ENCODE measurements around the gene CD8B.

CD8B gene

DNA sequence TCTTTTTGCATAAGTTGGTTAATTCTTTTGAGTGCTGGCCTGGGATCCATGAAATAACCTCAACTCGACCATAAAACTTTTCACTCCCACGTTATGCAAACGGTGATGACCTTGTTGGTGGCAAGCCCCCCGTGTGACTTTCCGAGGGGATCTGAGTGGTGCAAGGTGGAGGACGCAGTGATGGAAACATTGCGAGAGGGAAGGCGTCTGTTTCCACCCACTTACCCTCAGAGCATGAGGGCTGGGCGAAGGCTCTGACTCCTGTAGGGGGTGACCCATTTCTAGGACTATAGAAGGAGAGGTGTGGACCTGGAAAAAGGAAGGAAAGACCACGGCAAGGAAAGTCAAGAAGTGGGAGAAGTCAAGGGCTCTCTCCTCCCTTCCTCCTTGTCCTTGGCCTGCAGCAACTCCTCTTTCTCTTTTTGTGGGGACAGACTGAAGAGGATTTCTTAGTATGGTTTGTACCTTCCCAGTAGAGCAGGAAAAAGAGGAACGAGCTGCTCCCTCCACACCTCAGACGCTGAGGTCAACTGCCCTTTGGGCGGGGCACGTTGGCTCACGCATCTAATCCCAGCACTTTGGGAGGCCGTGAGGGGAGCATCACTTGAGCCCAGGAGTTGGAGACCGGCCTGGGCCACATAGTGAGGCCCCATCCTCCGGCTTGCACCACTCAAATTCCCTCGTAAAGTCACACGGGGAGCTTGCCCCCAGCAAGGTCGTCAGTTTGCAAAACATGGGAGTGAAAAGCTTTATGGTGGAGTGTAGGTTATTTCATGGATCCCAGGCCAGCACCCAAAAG is 55.4 kb downstream of the CD8B start:
- Histone ChIP-seq H3K9me3 (ENCODE audit: control insufficient read depth in 2 of 2, low read length in 2 of 2) (no peaks in the 10 kb centered on the region), H3K4me3 (ENCODE audit: low read length in 2 of 2) (no peak overlapping the region), H3K27me3 (ENCODE audit: control insufficient read depth in 2 of 2, insufficient read depth in 2 of 2, low read length in 2 of 2) (peaks cover 12 to 15% of the 10 kb centered on the region in 2 donors), H3K4me1 (ENCODE audit: control insufficient read depth in 2 of 2, insufficient read depth in 2 of 2, low read length in 2 of 2) (peaks cover 12 to 17% of the 10 kb centered on the region in 2 donors), H3K36me3 (ENCODE audit: control insufficient read depth in 2 of 2, insufficient read depth in 2 of 2, low read length in 2 of 2) (no peaks in the 10 kb centered on the region), H3K9ac (ENCODE audit: low read depth in 1 of 2, low read length in 2 of 2) (no peak overlapping the region), H3K27ac (ENCODE audit: low read depth in 2 of 2, low read length in 2 of 2) (no peak overlapping the region)

DNA sequence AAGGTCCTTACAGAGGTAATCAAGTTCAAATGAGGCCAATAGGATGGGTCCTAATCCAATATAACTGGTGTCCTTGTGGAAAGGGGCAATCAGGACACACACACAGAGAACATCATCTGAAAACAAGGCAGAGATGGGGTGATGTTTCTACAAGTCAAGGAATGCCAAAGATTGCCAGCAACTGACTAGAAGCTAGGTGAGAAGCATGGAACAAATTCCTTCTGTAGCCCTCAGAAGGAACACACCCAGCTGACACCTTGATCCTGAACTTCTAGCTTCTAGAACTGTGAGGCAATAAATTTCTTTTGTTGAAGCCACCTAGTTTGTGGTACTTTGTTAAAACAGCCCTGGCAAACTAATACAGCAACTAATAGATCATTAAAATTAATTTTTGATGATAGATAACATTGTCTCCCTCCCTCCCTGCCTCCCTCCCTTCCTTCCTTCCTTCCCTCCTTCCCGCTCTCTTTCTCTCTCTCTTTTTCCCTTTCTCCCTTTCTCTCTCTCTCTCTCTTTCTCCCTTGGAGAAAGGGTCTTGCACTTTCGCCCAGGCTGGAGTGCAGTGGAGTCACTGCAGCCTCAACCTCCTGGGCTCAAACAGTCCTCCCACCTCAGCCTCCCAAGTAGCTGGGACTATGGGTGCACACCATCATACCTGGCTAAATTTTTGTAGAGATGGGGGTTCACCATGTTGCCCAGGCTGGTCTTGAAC is 60.7 kb downstream of the CD8B start:
- Histone ChIP-seq H3K27ac (ENCODE audit: low read depth in 2 of 2, low read length in 2 of 2) (no peak overlapping the region), H3K4me3 (ENCODE audit: low read length in 2 of 2) (no peak overlapping the region), H3K36me3 (ENCODE audit: control insufficient read depth in 2 of 2, insufficient read depth in 2 of 2, low read length in 2 of 2) (no peaks in the 10 kb centered on the region)

DNA sequence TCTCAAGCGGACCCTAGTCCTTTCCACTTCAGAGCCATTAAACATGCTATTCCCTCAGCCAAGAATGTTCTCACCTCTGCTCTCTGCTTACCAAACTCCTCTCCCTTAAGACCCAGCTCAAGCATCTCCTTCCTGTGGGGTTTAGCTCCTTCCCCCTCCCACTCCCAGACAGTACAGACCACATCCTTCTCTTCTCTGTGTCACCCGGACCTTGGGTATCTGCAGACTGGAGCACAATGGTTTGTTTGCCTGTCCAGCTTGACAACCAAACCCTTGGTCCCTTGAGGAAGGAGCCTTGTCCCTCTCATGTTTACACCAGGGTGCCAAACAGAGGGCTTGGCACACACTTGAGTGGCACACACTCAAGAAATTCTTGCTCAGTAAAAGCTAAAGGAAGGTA is 66.8 kb downstream of the CD8B start:
- peaks cover 29 to 36% of the 10 kb centered on the region in 2 donors for H3K27me3 ChIP-seq (ENCODE audit: control insufficient read depth in 2 of 2, insufficient read depth in 2 of 2, low read length in 2 of 2)
- no peak overlapping the region for H3K9ac ChIP-seq (ENCODE audit: low read depth in 1 of 2, low read length in 2 of 2)
- no peaks in the 10 kb centered on the region for H3K36me3 ChIP-seq (ENCODE audit: control insufficient read depth in 2 of 2, insufficient read depth in 2 of 2, low read length in 2 of 2)
- peaks cover 0 to 9% of the 10 kb centered on the region in 2 donors for H3K4me1 ChIP-seq (ENCODE audit: control insufficient read depth in 2 of 2, insufficient read depth in 2 of 2, low read length in 2 of 2)
- H3K4me3 ChIP-seq (ENCODE audit: low read length in 2 of 2) = no peak overlapping the region
- peaks cover 10 to 11% of the 10 kb centered on the region in 2 donors for H3K9me3 ChIP-seq (ENCODE audit: control insufficient read depth in 2 of 2, low read length in 2 of 2)
- H3K27ac ChIP-seq (ENCODE audit: low read depth in 2 of 2, low read length in 2 of 2) = no peak overlapping the region

More for the DNA sequence above, 60.7 kb downstream of the CD8B start:
- Histone ChIP-seq H3K27me3 (ENCODE audit: control insufficient read depth in 2 of 2, insufficient read depth in 2 of 2, low read length in 2 of 2) (no peaks in the 10 kb centered on the region), H3K9me3 (ENCODE audit: control insufficient read depth in 2 of 2, low read length in 2 of 2) (peaks cover 10 to 11% of the 10 kb centered on the region in 2 donors), H3K9ac (ENCODE audit: low read depth in 1 of 2, low read length in 2 of 2) (no peak overlapping the region), H3K4me1 (ENCODE audit: control insufficient read depth in 2 of 2, insufficient read depth in 2 of 2, low read length in 2 of 2) (no peaks in the 10 kb centered on the region)

DNA sequence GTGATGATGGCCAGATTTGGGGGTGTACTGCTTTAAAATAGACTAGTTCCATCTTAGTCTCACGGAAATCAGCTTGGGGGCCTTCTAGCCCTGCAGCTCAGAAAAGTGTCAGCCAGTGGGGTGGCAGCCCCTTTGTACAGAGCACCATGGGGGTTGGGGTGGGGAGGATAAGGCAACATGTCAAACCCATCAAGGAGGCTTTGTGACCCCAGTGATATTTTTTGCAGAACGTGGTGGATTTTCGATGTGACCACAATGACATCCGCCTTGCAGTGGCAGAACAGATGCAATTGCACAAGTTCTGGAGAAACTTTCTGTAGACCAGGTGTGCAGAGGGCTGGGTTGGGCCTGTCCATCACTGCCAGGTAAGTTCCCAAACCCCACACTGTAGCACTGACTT is 67.9 kb downstream of the CD8B start:
- Histone ChIP-seq H3K9ac (ENCODE audit: low read depth in 1 of 2, low read length in 2 of 2) (no peak overlapping the region), H3K36me3 (ENCODE audit: control insufficient read depth in 2 of 2, insufficient read depth in 2 of 2, low read length in 2 of 2) (no peaks in the 10 kb centered on the region), H3K27ac (ENCODE audit: low read depth in 2 of 2, low read length in 2 of 2) (no peak overlapping the region), H3K4me3 (ENCODE audit: low read length in 2 of 2) (no peak overlapping the region), H3K4me1 (ENCODE audit: control insufficient read depth in 2 of 2, insufficient read depth in 2 of 2, low read length in 2 of 2) (peaks cover 0 to 9% of the 10 kb centered on the region in 2 donors), H3K9me3 (ENCODE audit: control insufficient read depth in 2 of 2, low read length in 2 of 2) (peaks cover 10 to 11% of the 10 kb centered on the region in 2 donors), H3K27me3 (ENCODE audit: control insufficient read depth in 2 of 2, insufficient read depth in 2 of 2, low read length in 2 of 2) (peaks cover 37 to 42% of the 10 kb centered on the region in 2 donors)

DNA sequence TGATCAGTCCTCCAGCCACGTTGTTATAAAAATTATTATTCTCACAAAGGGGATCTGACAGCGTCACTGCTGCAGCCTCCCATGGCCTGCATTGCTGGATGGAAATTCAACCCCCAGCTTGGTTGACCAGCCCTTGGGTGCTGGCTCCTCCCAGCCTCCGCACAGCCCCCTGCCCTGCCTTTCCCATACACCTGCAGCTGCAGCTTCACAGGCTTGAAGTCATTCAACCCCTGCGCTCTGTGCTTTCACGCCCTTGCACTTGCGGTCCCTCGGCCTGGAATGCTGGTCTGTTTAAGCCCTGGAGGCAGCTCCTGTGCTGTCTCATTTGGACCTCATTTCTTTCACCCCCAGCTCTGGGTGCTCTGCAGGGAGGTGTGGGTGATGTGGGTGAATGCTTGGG is 70.1 kb downstream of the CD8B start:
- Histone ChIP-seq H3K9ac (ENCODE audit: low read depth in 1 of 2, low read length in 2 of 2) (no peak overlapping the region), H3K9me3 (ENCODE audit: control insufficient read depth in 2 of 2, low read length in 2 of 2) (peaks cover 2 to 3% of the 10 kb centered on the region in 2 donors), H3K36me3 (ENCODE audit: control insufficient read depth in 2 of 2, insufficient read depth in 2 of 2, low read length in 2 of 2) (no peaks in the 10 kb centered on the region), H3K27ac (ENCODE audit: low read depth in 2 of 2, low read length in 2 of 2) (no peak overlapping the region), H3K4me1 (ENCODE audit: control insufficient read depth in 2 of 2, insufficient read depth in 2 of 2, low read length in 2 of 2) (peaks cover 0 to 9% of the 10 kb centered on the region in 2 donors), H3K4me3 (ENCODE audit: low read length in 2 of 2) (no peak overlapping the region), H3K27me3 (ENCODE audit: control insufficient read depth in 2 of 2, insufficient read depth in 2 of 2, low read length in 2 of 2) (peaks cover 38 to 44% of the 10 kb centered on the region in 2 donors)

DNA sequence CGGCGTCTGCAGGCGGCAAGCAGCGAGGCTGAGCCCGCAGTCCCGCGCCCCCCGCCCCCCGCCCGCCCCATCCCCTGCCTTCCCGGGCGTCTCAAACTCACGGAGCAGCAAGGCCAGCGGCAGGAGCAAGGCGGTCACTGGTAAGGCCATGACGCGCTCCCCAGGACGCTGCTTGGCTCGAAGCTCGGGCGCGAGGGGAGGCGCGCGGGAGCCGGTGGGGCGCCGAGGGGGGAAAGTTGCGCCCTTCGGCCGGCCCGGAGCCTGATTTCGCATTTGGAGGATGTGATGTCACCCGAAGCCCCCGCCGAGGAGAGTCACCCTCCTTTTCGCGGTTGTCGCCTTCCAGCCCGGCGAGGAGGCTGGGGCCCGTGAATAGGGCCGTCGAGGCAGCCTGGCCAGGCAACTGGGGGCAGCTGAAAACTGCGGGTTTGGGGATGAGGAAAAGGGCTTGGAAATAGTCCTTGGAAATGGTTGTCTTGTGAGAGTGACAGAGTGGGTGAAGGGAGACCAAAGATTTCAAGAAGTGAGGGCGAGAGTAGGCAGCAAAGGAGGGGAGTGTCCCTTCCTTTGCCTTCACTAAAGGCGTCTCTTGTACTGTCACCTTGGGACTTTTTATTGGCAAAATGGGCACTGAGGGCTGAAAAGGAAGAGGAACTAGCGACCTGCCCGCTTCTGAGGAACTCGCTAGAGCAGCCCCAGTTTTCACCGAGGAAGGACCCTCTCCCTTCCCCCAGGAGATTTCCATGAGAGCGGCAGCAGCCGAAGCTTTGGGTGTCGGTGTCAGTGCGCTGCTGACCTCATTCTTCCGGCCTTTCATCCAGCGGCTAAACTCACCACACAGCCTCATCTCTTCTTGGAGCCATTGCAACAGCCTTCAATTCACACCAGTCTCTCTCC is 70.8 kb downstream of the CD8B start, which contains the start of gene CD8A:
TSS of gene CD8A (minus strand) at position 238 of the 897 bp plus-strand sequence. CDS start at position 150, 88 bp downstream.
- Histone ChIP-seq H3K9ac (ENCODE audit: low read depth in 1 of 2, low read length in 2 of 2) (peak within 1 kb of the TSS in 1 of 2 donors; percentile 4), H3K36me3 (ENCODE audit: control insufficient read depth in 2 of 2, insufficient read depth in 2 of 2, low read length in 2 of 2) (no peaks in the 10 kb centered on the region), H3K27me3 (ENCODE audit: control insufficient read depth in 2 of 2, insufficient read depth in 2 of 2, low read length in 2 of 2) (peaks cover 40 to 44% of the 10 kb centered on the region in 2 donors), H3K9me3 (ENCODE audit: control insufficient read depth in 2 of 2, low read length in 2 of 2) (no peaks in the 10 kb centered on the region), H3K27ac (ENCODE audit: low read depth in 2 of 2, low read length in 2 of 2) (no peak within 1 kb of the TSS), H3K4me3 (ENCODE audit: low read length in 2 of 2) (peak within 1 kb of the TSS in 1 of 2 donors; percentile 50), H3K4me1 (ENCODE audit: control insufficient read depth in 2 of 2, insufficient read depth in 2 of 2, low read length in 2 of 2) (peaks cover 0 to 9% of the 10 kb centered on the region in 2 donors)

DNA sequence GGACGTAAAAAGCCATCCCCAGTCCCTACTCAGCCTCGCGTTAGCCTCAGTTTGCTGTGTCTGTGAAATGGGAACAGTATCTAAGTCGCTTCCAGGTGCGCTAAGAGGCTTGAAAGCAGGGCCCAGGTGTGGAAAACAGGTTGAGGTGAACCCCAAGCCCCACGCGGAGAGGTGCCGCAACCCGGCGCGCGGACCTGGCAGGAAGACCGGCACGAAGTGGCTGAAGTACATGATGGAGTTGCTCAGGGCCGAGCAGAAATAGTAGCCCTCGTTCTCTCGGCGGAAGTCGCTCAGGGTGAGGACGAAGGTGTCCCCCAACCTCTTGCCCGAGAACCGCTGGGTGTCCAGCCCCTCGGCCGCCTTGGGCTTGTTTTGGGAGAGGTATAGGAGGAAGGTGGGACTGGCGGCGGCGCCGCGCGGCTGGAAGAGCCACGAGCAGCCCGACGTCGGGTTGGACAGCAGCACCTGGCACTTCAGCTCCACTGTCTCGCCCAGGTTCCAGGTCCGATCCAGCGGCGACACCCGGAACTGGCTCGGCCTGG is 71.5 kb downstream of the CD8B start:
- Histone ChIP-seq H3K4me3 (ENCODE audit: low read length in 2 of 2) (peak overlapping the region in 1 of 2 donors; percentile 50), H3K9me3 (ENCODE audit: control insufficient read depth in 2 of 2, low read length in 2 of 2) (no peaks in the 10 kb centered on the region), H3K9ac (ENCODE audit: low read depth in 1 of 2, low read length in 2 of 2) (no peak overlapping the region), H3K27ac (ENCODE audit: low read depth in 2 of 2, low read length in 2 of 2) (no peak overlapping the region), H3K4me1 (ENCODE audit: control insufficient read depth in 2 of 2, insufficient read depth in 2 of 2, low read length in 2 of 2) (peaks cover 0 to 9% of the 10 kb centered on the region in 2 donors), H3K27me3 (ENCODE audit: control insufficient read depth in 2 of 2, insufficient read depth in 2 of 2, low read length in 2 of 2) (peaks cover 43 to 44% of the 10 kb centered on the region in 2 donors), H3K36me3 (ENCODE audit: control insufficient read depth in 2 of 2, insufficient read depth in 2 of 2, low read length in 2 of 2) (no peaks in the 10 kb centered on the region)

DNA sequence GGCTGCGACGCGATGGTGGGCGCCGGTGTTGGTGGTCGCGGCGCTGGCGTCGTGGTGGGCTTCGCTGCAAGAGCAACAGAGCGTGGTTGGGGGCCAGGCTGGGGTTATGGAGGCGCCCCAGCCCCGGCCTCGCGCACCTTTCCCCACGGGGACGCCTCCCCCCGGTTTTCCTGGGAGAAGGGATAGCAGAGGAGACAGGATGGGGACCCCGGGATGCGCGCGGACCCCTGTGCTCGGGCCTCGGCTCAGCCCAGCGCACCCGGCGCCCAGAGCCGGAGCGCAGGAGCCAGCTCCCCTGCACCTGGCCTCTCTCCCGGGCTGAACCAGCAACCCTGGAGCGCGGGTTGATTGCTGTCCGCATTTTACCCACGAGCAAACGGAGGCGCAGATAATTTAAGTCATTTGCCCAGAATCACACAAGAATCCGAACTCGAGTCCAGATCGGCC is 72.0 kb downstream of the CD8B start:
- Histone ChIP-seq H3K4me1 (ENCODE audit: control insufficient read depth in 2 of 2, insufficient read depth in 2 of 2, low read length in 2 of 2) (peaks cover 0 to 9% of the 10 kb centered on the region in 2 donors), H3K4me3 (ENCODE audit: low read length in 2 of 2) (peak overlapping the region in 1 of 2 donors; percentile 50), H3K9ac (ENCODE audit: low read depth in 1 of 2, low read length in 2 of 2) (peak overlapping the region in 1 of 2 donors; percentile 4), H3K27ac (ENCODE audit: low read depth in 2 of 2, low read length in 2 of 2) (no peak overlapping the region), H3K36me3 (ENCODE audit: control insufficient read depth in 2 of 2, insufficient read depth in 2 of 2, low read length in 2 of 2) (no peaks in the 10 kb centered on the region), H3K27me3 (ENCODE audit: control insufficient read depth in 2 of 2, insufficient read depth in 2 of 2, low read length in 2 of 2) (peaks cover 43 to 44% of the 10 kb centered on the region in 2 donors), H3K9me3 (ENCODE audit: control insufficient read depth in 2 of 2, low read length in 2 of 2) (no peaks in the 10 kb centered on the region)

DNA sequence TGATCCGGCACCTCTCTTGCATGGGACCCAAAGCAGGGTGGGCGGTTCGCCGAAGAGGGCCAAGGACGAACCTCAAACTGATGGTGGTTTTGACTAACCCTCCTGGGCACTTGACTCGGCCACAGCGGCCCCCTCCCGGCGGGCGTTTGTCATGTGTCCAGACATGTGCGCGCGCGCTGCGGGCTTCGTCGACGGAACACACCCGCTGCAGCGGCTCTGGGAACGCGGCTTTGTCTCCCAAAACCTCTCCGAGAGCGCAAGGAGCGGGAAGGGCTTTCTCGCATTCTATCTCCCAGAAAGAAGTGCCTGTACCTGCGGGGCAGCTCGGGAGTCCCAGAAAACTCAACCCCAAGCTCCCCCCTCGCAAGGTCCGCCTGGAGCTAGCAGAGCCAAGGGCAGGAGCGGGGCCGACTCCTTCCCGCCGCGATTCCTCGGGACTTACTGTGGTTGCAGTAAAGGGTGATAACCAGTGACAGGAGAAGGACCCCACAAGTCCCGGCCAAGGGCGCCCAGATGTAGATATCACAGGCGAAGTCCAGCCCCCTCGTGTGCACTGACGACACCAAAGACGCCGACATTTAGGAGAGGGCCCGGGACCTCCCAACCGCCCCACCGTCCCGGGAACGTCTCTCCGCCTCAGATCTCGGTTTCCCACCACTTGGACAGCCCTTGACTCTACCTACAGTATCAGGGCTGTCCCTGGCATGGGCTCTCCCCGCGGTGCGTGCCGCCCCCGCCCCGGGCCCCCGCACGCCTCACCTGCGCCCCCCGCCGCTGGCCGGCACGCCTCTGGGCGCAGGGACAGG is 72.6 kb downstream of the CD8B start:
- Histone ChIP-seq H3K36me3 (ENCODE audit: control insufficient read depth in 2 of 2, insufficient read depth in 2 of 2, low read length in 2 of 2) (no peaks in the 10 kb centered on the region), H3K4me1 (ENCODE audit: control insufficient read depth in 2 of 2, insufficient read depth in 2 of 2, low read length in 2 of 2) (peaks cover 0 to 9% of the 10 kb centered on the region in 2 donors), H3K9ac (ENCODE audit: low read depth in 1 of 2, low read length in 2 of 2) (no peak overlapping the region), H3K27ac (ENCODE audit: low read depth in 2 of 2, low read length in 2 of 2) (no peak overlapping the region), H3K9me3 (ENCODE audit: control insufficient read depth in 2 of 2, low read length in 2 of 2) (no peaks in the 10 kb centered on the region), H3K27me3 (ENCODE audit: control insufficient read depth in 2 of 2, insufficient read depth in 2 of 2, low read length in 2 of 2) (peaks cover 39 to 43% of the 10 kb centered on the region in 2 donors), H3K4me3 (ENCODE audit: low read length in 2 of 2) (no peak overlapping the region)
